HepG2 (cell line): ENCODE results near the gene ITGAX.

Source experiments
- BHLHE40 ChIP-seq: IDR thresholded peaks from 2 replicates; pipeline ENCODE4 v1.6.1; 2011; ENCODE audit warnings: low read length, improper control_type of control experiment
- DMTF1 ChIP-seq: sonication (generic); formaldehyde crosslinking; IDR thresholded peaks from 2 replicates; pipeline ENCODE4 v1.4.0; 2020; ENCODE audit warnings: mild to moderate bottlenecking, missing genetic modification reagents
- SP1 ChIP-seq, 2 experiments: fragments of 450-650 bp in 1 of 2; sonication (generic) in 1 of 2; formaldehyde crosslinking in 1 of 2; IDR thresholded peaks; 2 replicates each; pipeline versions ENCODE4 v1.4.0 to v1.6.1; 2016 to 2020; ENCODE audit warnings: missing genetic modification reagents in 1 of 2

GRCh38 chr16:31428638-31429247 lies 73.8 kb downstream of the ITGAX start:
- TF ChIP-seq BHLHE40, result no peak
- no peak for TF ChIP-seq DMTF1 (CRISPR knock-in tag)
- TF ChIP-seq SP1 (IDR thresholded peaks at IDR 0.05), result no peak
- no peak for TF ChIP-seq SP1 (CRISPR knock-in tag; IDR thresholded peaks at IDR 0.05)
